Tibial artery (tissue), 4 donors: Measurements from ENCODE around the gene RITA1.

Experiments used
- DNase-seq, 2 donors: peaks; one replicate each; pipeline ENCODE4 v3.0.0-alpha.2; 2019
- H3K27ac ChIP-seq, 2 donors: fragments of 200-600 bp; sonication (generic) in 1 of 2; 1 replicate in 1 of 2; 2 replicates in 1 of 2; pipeline ENCODE4 v1.5.1; 2018 to 2019; ENCODE audit warnings: mild to moderate bottlenecking in 1 of 2
- H3K27me3 ChIP-seq, 2 donors: fragments of 200-600 bp; sonication (generic) in 1 of 2; one replicate each; pipeline versions ENCODE4 v1.5.1 to v1.6.0; 2016 to 2019
- H3K36me3 ChIP-seq, 3 donors: fragments of 200-600 bp; sonication (generic) in 2 of 3; one replicate each; pipeline ENCODE4 v1.5.1; 2016 to 2019; ENCODE audit warnings: mild to moderate bottlenecking in 2 of 3
- H3K4me1 ChIP-seq, 4 donors: fragments of 200-600 bp; sonication (generic) in 2 of 4; 1 replicate in 3 of 4; 2 replicates in 1 of 4; pipeline ENCODE4 v1.5.1; 2016 to 2019
- H3K4me3 ChIP-seq, 2 donors: fragments of 200-600 bp; sonication (generic) in 1 of 2; 1 replicate in 1 of 2; 2 replicates in 1 of 2; pipeline ENCODE4 v1.5.1; 2018 to 2019; ENCODE audit warnings: mild to moderate bottlenecking in 2 of 2
- H3K9me3 ChIP-seq, 3 donors: fragments of 200-600 bp; sonication (generic) in 1 of 3; one replicate each; pipeline ENCODE4 v1.5.1; 2016 to 2019
- CTCF ChIP-seq, 2 experiments: fragments of 200-600 bp in 1 of 2; fragments of 450-650 bp in 1 of 2; IDR thresholded peaks; one replicate each; pipeline ENCODE4 v1.5.1; 2017 to 2019; ENCODE audit warnings: antibody characterized with exemption in 2 of 2, mild to moderate bottlenecking in 1 of 2, moderate library complexity in 1 of 2
- intact Hi-C: fragments of 100-400 bp; cut with DNase I; formaldehyde crosslinking; loops from one replicate; pipeline ENCODE4 v1.15.0; 2023; ENCODE audit warnings: low total_unique reads

The RITA1 gene

GRCh38 chr12:113196990-113197389 is 11.5 kb downstream of the RITA1 start:
- Histone ChIP-seq H3K4me3 (no peak overlapping the region), H3K9me3 (no peaks in the 10 kb centered on the region), H3K36me3 (peaks cover 0 to 9% (median under 1%) of the 10 kb centered on the region in 3 donors), H3K4me1 (peaks cover 0 to 31% (median 15%) of the 10 kb centered on the region in 4 donors), H3K27me3 (no peaks in the 10 kb centered on the region), H3K27ac (peak overlapping the region in 1 of 2 donors; percentile 67)
- intact Hi-C loops = loop anchor here (5.0 to 10.0 kb wide), 2 partner anchors 138 to 160 kb away; partner anchors contain the start of genes PLBD2 and SLC8B1
- DNase-seq = peak; percentile 78 to 87
- TF ChIP-seq CTCF (IDR thresholded peaks at IDR 0.05) = peak; percentile 55 to 58

- H3K9me3 ChIP-seq = no peaks in the 10 kb centered on the region
- no peak for TF ChIP-seq CTCF (IDR thresholded peaks at IDR 0.05)
- no peak overlapping the region for H3K4me3 ChIP-seq
- no peak for DNase-seq
- H3K36me3 ChIP-seq = peaks cover 0 to 2% (median 0%) of the 10 kb centered on the region in 3 donors
- peaks cover 0 to 31% (median 15%) of the 10 kb centered on the region in 4 donors for H3K4me1 ChIP-seq
- intact Hi-C loops = loop anchor here (5.0 to 10.0 kb wide), 2 partner anchors 137 to 160 kb away; partner anchors contain the start of genes PLBD2 and SLC8B1
- no peak overlapping the region for H3K27ac ChIP-seq
- H3K27me3 ChIP-seq = no peaks in the 10 kb centered on the region
These were observed 12.1 kb downstream of the RITA1 start for GRCh38 chr12:113197518-113198077.

- H3K27me3 ChIP-seq = no peaks in the 10 kb centered on the region
- H3K27ac ChIP-seq = no peak overlapping the region
- H3K4me3 ChIP-seq = no peak overlapping the region
- H3K36me3 ChIP-seq = no peaks in the 10 kb centered on the region
- peaks cover 0 to 27% (median 14%) of the 10 kb centered on the region in 4 donors for H3K4me1 ChIP-seq
- no peak for DNase-seq
- TF ChIP-seq CTCF (IDR thresholded peaks at IDR 0.05) = no peak
- intact Hi-C loops = loop anchor here (5.0 to 10.0 kb wide), 2 partner anchors 137 to 159 kb away; partner anchors contain the start of genes PLBD2 and SLC8B1
- no peaks in the 10 kb centered on the region for H3K9me3 ChIP-seq
These were observed 12.8 kb downstream of the RITA1 start for GRCh38 chr12:113198296-113198695.

GRCh38 chr12:113200021-113200797 is 14.7 kb downstream of the RITA1 start:
- Histone ChIP-seq H3K27me3 (no peaks in the 10 kb centered on the region), H3K36me3 (no peaks in the 10 kb centered on the region), H3K9me3 (no peaks in the 10 kb centered on the region), H3K4me3 (no peak overlapping the region), H3K27ac (no peak overlapping the region), H3K4me1 (peaks cover 0 to 8% (median 0%) of the 10 kb centered on the region in 4 donors)
- no peak for DNase-seq
- intact Hi-C loops = no loop called here
- no peak for TF ChIP-seq CTCF (IDR thresholded peaks at IDR 0.05)

GRCh38 chr12:113201187-113202177 is 16.0 kb downstream of the RITA1 start:
- DNase-seq = no peak
- H3K27ac ChIP-seq = no peak overlapping the region
- TF ChIP-seq CTCF (IDR thresholded peaks at IDR 0.05) = no peak
- intact Hi-C loops = no loop called here
- H3K27me3 ChIP-seq = no peaks in the 10 kb centered on the region
- peaks cover 0 to 8% (median 0%) of the 10 kb centered on the region in 4 donors for H3K4me1 ChIP-seq
- no peaks in the 10 kb centered on the region for H3K9me3 ChIP-seq
- H3K36me3 ChIP-seq = no peaks in the 10 kb centered on the region
- no peak overlapping the region for H3K4me3 ChIP-seq
